Femur (tissue), 1 donor: ENCODE results near the gene GFRA4.
"Not testable (repeated sequence)": the region's sequence is repeated elsewhere in the genome, so short reads cannot be mapped to it uniquely, and the experiment has no call there.

Source experiments
- DNase-seq: peaks from one replicate; pipeline ENCODE4 v3.0.0-alpha.2; 2017

GFRA4 gene

DNA sequence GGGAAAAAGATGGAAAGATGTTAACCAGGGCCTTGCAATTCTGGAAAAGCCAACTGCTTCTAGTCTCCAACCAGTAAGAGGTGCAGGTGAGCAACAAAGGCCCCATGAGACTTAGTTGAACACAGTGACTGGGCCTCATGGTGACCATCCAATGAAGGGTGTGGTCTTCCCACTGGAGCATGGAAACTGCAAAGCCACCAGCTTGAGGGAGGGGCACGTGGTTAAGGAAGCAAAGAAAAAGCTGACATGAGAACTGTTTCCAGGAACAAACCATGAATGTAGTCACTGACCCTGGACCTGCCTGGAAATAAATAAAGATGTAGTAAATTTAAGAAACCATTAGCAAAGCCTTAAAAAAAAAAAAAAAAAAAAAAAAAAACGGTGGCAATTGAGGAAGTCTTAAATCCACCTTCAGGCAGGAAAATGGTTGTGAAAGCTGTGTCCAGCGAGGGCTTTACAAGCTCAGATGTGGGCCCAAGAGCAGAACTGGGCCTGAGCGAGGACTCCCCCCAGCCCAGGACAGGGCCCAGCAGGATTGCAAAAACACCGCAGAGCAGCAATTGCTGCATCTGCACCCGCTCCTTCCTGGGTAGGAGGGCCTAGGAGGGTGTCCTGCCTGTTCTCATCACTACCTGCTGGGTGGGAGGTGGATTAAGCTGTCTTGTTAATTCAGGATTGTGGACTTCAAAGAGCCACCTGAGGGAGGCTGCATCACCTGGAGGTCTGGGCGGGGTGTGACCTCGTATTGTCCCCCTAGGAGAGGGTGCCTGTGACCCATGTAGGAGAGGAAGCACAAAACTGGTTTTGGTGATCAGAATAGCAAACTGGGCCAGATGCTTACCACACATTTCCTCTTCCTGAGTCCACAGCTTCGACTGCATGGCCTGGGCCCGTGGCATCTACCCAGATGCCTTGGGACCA lies 10.3 kb downstream of the GFRA4 start:
- DNase-seq: no peak

DNA sequence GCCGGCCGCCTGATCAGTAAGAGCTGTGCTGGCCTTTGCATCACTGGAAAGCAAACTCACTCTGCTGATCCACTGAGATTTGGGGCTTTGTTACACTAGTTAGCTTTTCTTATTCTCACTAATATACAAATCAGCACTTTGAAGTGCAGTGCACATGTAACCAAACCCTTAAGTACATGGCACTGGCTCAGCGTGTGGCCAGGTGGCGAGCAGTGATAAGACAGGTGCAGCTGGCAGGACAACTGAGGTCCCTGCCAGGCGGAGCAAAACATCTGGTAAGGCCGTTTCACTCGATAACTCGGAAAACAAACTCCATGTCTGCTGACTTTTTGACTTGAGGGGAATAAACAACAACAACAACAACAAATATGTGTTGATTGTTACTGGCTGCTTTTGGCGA lies 11.0 kb downstream of the GFRA4 start:
- DNase-seq: no peak

DNA sequence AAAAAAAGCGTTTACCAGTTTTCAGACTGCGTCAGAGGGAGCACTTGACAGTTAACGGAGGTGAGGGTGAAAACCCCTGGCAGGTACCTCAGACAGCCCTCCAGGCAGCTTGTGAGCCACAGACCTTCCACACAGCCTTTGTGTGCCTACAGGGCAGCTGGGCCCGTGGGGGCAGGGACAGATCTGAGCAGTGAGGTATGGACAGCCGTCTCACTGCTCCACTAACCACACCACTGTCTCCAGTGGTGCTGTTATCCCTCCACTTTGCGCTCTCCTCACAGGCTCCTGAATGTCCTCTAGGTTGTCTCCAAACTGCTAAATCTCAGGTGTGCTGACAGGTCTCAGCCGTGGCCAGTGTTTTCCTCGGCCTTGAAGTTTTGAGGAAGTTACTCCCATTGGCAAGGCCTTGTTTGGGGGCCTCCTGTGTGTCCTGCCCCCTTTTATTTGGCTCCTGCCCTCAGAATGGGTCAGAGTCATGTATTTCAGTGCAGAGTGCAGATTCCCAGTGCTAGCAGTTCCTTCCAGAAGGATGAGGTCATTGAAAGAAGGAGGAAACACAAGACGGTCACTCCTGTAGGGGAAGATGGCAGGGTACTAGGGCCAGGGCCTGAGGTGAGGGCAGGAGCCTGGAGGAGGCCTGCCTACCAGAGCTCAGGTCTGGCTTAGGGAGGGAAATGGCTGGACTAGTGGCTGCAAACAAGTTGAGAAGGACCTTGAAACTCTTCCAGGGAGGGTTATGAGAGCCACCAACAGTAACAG lies 11.8 kb downstream of the GFRA4 start:
- DNase-seq: no peak

DNA sequence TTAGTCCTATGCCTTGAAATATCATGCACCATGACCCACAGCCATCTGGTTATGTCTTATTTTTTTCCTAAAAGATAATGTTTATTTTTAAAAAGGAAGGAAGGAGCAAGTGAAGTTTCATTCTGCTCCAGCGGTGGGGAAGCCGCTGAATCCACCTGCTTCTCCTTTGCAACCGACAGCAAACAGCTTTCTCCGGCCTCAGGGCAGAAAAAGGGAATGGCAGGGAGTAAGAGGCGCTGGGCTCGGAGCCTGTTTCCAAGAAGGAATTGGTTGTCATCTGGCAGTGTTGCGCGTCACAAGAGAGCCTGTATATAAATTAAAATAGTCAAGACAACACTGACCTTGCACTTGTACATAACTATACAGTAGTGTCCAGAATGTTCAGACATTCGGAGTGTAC lies 14.2 kb downstream of the GFRA4 start:
- DNase-seq: no peak

GRCh38 chr20:3647473-3647872 lies 15.7 kb downstream of the GFRA4 start:
- no peak for DNase-seq

DNA sequence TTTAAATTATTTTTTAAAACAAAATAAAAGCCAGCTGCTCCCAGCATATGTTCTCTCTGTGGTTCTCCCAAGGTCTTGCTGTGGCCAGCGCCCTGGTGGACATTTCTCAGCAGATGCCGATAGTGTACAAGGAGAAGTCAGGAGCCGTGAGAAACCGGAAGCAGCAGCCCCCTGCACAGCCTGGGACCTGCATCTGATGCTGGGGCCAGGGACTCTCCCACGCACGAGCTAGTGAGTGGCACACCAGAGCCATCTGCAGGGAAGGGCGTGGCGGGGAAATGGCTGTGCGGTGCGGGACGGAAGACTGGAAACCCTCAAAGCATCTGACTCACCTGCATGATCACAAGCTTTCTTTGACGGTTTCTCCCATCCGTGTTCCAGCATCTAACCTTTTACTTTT lies 16.5 kb downstream of the GFRA4 start:
- no peak for DNase-seq

- no peak for DNase-seq
Measured at GRCh38 chr20:3646067-3646440, 17.1 kb downstream of the GFRA4 start.

- DNase-seq: no peak
Measured at GRCh38 chr20:3645309-3646066, 17.7 kb downstream of the GFRA4 start.

- DNase-seq: no peak
Measured at GRCh38 chr20:3640259-3640658, 22.9 kb downstream of the GFRA4 start.

- no peak for DNase-seq
Measured at GRCh38 chr20:3635346-3635745, 27.9 kb downstream of the GFRA4 start.

- DNase-seq: no peak
Measured at GRCh38 chr20:3633913-3634478, 29.2 kb downstream of the GFRA4 start.

DNA sequence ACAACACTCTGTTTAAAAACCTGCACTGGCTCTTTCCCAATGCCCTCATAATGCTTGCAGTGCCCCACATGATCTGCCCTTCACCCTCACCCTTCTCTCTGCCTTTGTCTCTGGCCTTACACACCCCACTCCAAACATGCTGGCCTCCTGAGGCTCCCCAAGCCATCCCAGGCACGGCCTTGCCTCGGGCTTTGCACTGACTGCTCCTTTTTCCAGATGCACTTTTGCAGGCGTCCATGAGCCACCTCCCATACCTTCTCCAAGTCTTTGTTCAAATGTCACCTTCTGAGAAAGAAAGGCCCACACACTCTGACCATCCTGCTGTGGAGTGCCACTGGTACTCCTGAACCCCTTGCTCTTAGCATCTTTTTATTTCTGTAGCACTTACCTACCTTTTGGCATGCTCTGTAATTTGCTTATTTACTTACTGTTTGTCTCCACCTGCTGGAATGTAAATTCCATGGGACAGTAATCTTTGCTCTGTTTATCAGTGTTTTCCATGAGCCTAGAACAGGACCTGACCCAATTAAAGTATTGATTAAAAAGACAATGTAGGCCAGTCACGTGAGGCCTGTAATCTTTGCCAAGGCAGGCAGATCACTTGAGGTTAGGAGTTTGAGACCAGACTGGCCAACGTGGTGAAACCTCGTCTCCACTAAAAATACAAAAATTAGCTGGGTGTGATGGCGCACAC lies 30.7 kb downstream of the GFRA4 start:
- no peak for DNase-seq

DNA sequence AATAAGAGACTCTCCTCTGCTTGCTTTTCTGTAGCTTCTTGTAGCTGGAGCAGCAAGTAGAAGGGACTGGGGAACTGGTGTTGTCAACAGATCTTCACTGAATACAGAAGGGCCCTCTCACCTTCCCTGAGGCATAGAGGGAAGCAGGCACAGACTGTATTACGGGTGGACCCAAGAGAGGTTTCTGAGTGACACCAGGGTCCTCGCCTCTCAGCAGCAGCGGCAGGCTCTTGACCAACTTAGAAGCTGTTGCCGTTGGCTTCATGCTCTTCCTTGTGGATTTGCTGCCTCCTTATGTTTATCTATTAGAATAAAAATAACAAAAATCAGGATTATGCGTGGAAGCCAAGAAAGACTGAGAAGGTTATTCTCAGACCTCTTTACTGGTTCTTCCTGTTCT lies 31.7 kb downstream of the GFRA4 start:
- DNase-seq: no peak

DNA sequence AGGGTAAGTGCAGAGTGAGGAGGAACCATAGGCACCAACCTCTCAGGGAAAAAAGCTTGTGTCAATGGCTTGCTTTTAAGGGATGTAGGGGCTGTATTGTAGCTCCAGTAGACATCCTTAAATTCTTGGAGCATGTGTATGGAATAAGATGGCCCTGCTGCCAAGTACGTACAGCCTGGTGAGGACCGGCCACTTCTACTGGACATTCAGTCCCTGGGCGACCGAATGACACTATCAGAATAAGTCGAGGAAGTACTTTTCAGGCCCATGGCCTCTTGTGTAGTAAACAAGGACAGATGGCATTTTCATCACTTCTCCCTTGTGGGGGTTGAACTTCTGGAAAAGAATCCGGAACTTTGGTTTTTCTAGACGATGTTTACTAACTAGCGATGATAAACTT lies 32.8 kb downstream of the GFRA4 start:
- no peak for DNase-seq

- no peak for DNase-seq
Measured at GRCh38 chr20:3629893-3630292, 33.3 kb downstream of the GFRA4 start.

DNA sequence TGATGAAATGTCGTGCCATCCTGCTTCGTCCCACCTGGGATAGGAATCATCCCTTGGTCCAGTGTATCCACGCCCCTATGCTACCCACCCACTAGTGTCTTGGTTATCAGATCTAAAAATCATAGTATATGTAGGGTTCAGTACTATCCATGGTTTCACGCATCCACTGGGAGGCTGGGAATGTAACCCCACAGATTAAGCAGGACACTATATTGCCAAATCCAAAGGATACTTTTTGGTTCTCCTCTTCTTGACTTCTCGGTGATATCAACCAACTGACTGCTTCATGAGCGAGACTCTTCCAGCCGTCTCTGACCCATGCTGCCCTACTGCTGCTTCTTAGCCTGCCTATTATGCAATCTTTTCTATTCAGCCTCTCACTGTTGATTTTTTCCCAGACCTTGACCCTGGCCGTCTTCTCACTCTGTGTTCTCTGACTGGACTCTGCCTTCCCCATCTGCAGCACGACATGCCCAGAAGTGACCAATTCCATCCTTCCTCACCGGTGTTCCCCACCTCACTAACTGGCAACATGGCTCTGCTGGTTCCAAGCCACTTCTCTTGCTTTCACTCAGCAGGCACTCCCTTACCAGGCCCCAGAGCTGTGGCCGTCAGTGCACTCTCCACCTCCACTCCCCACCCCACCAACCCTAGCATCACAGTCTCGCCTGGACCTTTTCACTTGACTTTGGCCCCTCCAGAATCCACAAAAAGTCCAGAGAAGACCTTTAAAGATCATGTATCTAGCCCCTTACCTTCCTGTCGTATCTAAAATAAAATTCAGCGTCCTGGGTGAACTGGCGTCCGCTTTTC lies 34.5 kb downstream of the GFRA4 start:
- DNase-seq: no peak

GRCh38 chr20:3627476-3627875 lies 35.7 kb downstream of the GFRA4 start:
- DNase-seq: no peak

- DNase-seq: no peak
Measured at GRCh38 chr20:3622406-3622805, 40.8 kb downstream of the GFRA4 start.

- no peak for DNase-seq
Measured at GRCh38 chr20:3621111-3621510, 42.1 kb downstream of the GFRA4 start.

DNA sequence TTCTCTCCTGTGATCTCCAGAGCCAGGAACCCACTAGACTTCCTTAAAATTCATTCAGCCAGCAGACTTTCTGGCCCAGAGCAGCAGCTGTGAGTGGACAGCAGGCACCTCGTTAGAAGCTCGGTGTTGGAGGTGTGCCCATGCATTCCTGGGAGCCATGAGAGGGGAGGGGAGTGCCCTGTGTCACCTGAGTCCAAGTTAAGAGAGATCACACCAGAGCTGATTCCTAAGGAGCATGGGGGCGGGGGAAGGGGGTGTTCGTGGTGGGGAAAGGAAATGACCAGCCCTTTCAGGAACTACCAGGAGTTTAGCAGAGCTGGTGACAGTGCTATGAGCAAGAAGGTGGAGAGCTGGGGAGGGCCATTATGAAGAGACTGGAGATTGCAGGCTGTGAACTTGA lies 46.9 kb downstream of the GFRA4 start:
- no peak for DNase-seq

DNA sequence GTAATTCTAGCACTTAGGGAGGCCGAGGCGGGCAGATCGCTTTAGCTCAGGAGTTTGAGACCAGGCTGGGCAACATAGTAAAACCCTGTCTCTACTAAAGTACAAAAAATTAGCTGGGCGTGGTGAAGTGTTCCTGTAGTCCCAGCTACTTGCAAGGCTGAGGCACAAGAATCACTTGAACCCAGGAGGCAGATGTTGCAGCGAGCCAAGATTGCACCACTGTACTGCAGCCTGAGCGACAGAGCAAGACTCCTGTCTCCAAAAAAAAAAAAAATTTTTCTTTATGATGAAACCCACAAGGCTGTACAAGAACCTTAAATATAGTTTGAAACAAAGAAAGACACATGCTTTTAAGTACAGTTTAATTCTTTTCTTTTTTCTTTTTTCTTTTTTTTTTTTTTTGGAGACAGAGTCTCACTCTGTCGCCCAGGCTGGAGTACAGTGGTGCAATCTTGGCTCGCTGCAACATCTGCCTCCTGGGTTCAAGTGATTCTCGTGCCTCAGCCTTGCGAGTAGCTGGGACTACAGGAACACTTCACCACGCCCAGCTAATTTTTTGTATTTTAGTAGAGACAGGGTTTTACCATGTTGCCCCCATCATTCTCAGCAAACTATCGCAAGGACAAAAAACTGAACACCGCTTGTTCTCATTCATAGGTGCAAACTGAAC lies 47.9 kb downstream of the GFRA4 start:
- DNase-seq: not testable (repeated sequence)
